Activated naive CD4-positive, alpha-beta T cell treated with anti-CD3 and anti-CD28 coated beads for 36 hours (primary cell): ENCODE results near the gene PLEKHS1. TPM values are rescaled to one million over a fixed set of nuclear protein-coding genes. Genes with fewer than 3 reads are reported as not detected.
"Not testable (repeated sequence)": the region's sequence is repeated elsewhere in the genome, so short reads cannot be mapped to it uniquely, and the experiment has no call there.

Experiments
- CTCF ChIA-PET: fragments of 350-600 bp; sonication (Branson Sonifier 250); formaldehyde crosslinking; loops from one replicate; lab custom pipeline; 2021; ENCODE audit warnings: antibody characterized with exemption; lab: Charles Lee
- DNase-seq: peaks from one replicate; pipeline ENCODE4 v3.0.0-alpha.2; 2020
- H3K27ac Mint-ChIP-seq: one replicate; pipeline ENCODE4 v1.8.0; 2021; ENCODE audit warnings: mild to moderate bottlenecking, mixed read lengths
- H3K27me3 Mint-ChIP-seq: one replicate; pipeline ENCODE4 v1.8.0; 2021; ENCODE audit warnings: low read depth, mixed read lengths
- H3K36me3 Mint-ChIP-seq: one replicate; pipeline ENCODE4 v1.8.0; 2021; ENCODE audit warnings: low read depth, mixed read lengths
- H3K4me1 Mint-ChIP-seq: one replicate; pipeline ENCODE4 v1.8.0; 2021; ENCODE audit warnings: low read depth, mixed read lengths
- H3K4me3 Mint-ChIP-seq: one replicate; pipeline ENCODE4 v1.8.0; 2021; ENCODE audit warnings: mild to moderate bottlenecking, moderate library complexity, mixed read lengths
- H3K9me3 Mint-ChIP-seq: one replicate; pipeline ENCODE4 v1.8.0; 2021; ENCODE audit warnings: mixed read lengths
- intact Hi-C: fragments of 100-400 bp; cut with micrococcal nuclease; formaldehyde crosslinking; loops from one replicate; pipeline ENCODE4 v1.15.1; 2023
- microRNA-seq: library from miRNA; unstranded; fragments of <30 nt; microRNA quantifications from one replicate; pipeline ENCODE4 v1.2.0, GENCODE V29; 2022; ENCODE audit warnings: borderline microRNAs expressed, borderline replicate concordance
- total RNA-seq, 2 experiments: library from RNA; stranded (reverse); gene quantifications; one replicate each; pipeline ENCODE4 v1.2.3, GENCODE V29; 2021

The PLEKHS1 gene
- total RNA-seq, 2 experiments from 2014 or later: not detected

DNA sequence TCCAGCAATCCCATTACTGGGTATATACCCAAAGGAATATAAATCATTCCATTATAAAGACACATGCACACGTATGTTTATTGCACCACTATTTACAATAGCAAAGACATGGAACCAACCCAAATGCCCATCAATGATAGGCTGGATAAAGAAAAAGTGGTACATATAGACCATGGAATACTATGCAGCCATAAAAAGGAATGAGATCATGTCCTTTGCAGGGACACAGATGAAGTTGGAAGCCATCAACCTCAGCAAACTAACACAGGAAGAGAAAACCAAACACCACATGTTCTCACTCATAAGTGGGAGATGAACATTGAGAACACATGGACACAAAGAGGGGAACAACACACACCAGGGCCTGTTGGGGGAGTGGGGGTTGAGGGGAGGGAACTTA lies 63.2 kb downstream of the PLEKHS1 start:
- not testable (repeated sequence) for H3K27ac Mint-ChIP-seq

GRCh38 chr10:113819989-113820388 lies 68.5 kb downstream of the PLEKHS1 start:
- H3K9me3 Mint-ChIP-seq: no peaks in the 10 kb centered on the region
- CTCF ChIA-PET: no interaction called here
- H3K27ac Mint-ChIP-seq: no peak overlapping the region
- intact Hi-C loops: no loop called here
- H3K27me3 Mint-ChIP-seq: peaks cover 4% of the 10 kb centered on the region
- DNase-seq: no peak
- no peaks in the 10 kb centered on the region for H3K36me3 Mint-ChIP-seq
- no peak overlapping the region for H3K4me3 Mint-ChIP-seq
- H3K4me1 Mint-ChIP-seq: no peaks in the 10 kb centered on the region

More for the DNA sequence above, 63.2 kb downstream of the PLEKHS1 start:
- H3K4me1 Mint-ChIP-seq, H3K4me3 Mint-ChIP-seq, intact Hi-C loops, DNase-seq, H3K36me3 Mint-ChIP-seq, CTCF ChIA-PET, H3K9me3 Mint-ChIP-seq: not testable (repeated sequence)
- H3K27me3 Mint-ChIP-seq: peaks cover 13% of the 10 kb centered on the region

GRCh38 chr10:113820507-113820906 lies 69.0 kb downstream of the PLEKHS1 start:
- H3K36me3 Mint-ChIP-seq: no peaks in the 10 kb centered on the region
- intact Hi-C loops: no loop called here
- no peaks in the 10 kb centered on the region for H3K9me3 Mint-ChIP-seq
- CTCF ChIA-PET: no interaction called here
- DNase-seq: no peak
- H3K27me3 Mint-ChIP-seq: peaks cover 4% of the 10 kb centered on the region
- H3K27ac Mint-ChIP-seq: no peak overlapping the region
- H3K4me1 Mint-ChIP-seq: no peaks in the 10 kb centered on the region
- no peak overlapping the region for H3K4me3 Mint-ChIP-seq

DNA sequence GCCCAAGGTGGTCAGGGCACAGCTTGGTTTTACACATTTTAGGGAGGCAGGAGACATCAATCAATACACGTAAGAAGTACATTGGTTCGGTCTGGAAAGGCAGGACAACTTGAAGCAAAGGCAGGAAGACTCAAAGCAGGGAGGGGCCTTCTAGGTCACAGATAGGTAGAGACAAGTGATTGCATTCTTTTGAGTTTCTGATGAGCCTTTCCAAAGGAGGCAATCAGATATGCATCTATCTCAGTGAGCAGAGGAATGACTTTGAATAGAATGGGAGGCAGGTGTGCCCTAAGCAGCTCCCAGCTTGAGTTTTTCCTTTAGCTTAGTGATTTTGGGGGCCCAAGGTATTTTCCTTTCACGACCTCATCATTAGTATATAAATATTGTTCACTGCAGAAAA lies 69.8 kb downstream of the PLEKHS1 start:
- H3K36me3 Mint-ChIP-seq, H3K27me3 Mint-ChIP-seq, DNase-seq, H3K4me3 Mint-ChIP-seq, CTCF ChIA-PET, H3K27ac Mint-ChIP-seq, H3K4me1 Mint-ChIP-seq, H3K9me3 Mint-ChIP-seq, intact Hi-C loops: not testable (repeated sequence)

- Mint-ChIP-seq H3K36me3 (no peaks in the 10 kb centered on the region), H3K27me3 (peaks cover 4% of the 10 kb centered on the region), H3K9me3 (no peaks in the 10 kb centered on the region), H3K4me1 (no peaks in the 10 kb centered on the region), H3K27ac (no peak overlapping the region), H3K4me3 (no peak overlapping the region)
- intact Hi-C loops: no loop called here
- no peak for DNase-seq
- CTCF ChIA-PET: no interaction called here
Measured at GRCh38 chr10:113822174-113822573, 70.7 kb downstream of the PLEKHS1 start.

DNA sequence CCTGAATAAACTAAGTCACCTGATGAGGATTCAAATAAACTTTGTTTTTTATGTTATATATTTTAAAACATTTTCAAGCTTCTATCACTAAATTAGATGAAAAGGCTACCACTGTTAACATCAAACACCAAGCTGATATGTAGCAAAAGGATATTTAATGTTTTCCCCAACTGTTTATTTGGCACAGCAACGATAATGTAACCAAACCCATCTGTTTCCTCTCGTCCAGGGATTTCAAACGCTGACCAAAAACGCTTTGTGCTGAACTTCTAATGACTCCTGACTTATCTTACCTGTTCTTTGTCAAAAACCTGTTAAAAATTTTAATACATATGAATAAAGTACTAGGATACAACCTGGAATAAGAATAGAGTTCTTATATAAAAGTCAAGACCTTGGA lies 71.9 kb downstream of the PLEKHS1 start:
- no peak overlapping the region for H3K27ac Mint-ChIP-seq
- no peak for DNase-seq
- no peaks in the 10 kb centered on the region for H3K36me3 Mint-ChIP-seq
- no peaks in the 10 kb centered on the region for H3K4me1 Mint-ChIP-seq
- no peaks in the 10 kb centered on the region for H3K9me3 Mint-ChIP-seq
- peaks cover 4% of the 10 kb centered on the region for H3K27me3 Mint-ChIP-seq
- H3K4me3 Mint-ChIP-seq: no peak overlapping the region
- CTCF ChIA-PET: no interaction called here
- intact Hi-C loops: no loop called here

DNA sequence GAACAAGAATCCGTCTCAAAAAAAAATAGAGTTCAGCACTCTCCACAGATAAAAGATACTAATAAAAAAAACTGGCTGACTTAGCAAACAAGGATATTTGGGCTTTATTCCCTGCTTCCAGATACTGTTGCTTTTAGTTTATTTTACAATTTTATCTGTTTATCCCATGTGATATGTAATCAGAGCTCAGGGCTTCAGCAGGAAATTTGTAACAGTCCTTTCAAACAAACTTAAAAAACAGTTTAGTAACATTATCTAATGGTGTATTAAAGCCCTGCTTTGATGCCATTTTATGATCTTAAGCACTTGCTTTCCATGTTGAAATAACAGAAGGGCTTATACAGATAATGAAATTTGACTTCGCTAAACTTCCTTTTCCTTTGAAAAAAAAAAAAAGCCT lies 74.3 kb downstream of the PLEKHS1 start:
- CTCF ChIA-PET: no interaction called here
- Mint-ChIP-seq H3K4me1 (no peaks in the 10 kb centered on the region), H3K27ac (no peak overlapping the region), H3K4me3 (no peak overlapping the region), H3K9me3 (no peaks in the 10 kb centered on the region), H3K27me3 (peaks cover 4% of the 10 kb centered on the region), H3K36me3 (no peaks in the 10 kb centered on the region)
- no peak for DNase-seq
- intact Hi-C loops: no loop called here

GRCh38 chr10:113828567-113828966 lies 77.1 kb downstream of the PLEKHS1 start:
- CTCF ChIA-PET, intact Hi-C loops, H3K9me3 Mint-ChIP-seq, H3K36me3 Mint-ChIP-seq, H3K27me3 Mint-ChIP-seq, DNase-seq, H3K27ac Mint-ChIP-seq, H3K4me3 Mint-ChIP-seq, H3K4me1 Mint-ChIP-seq: not testable (repeated sequence)

Small RNAs within 50 kb of the gene (microRNA-seq; reads per million reads assigned to microRNA genes)
- gene MIR4483: not detected

Other genes with a start within 250 kb of the PLEKHS1 start
- gene HABP2, start 198.6 kb upstream of the PLEKHS1 start, total RNA-seq: not detected
- gene NRAP, start 87.6 kb upstream of the PLEKHS1 start, total RNA-seq: not detected
- 1 to 10 TPM; 6.1 to 7.2 TPM for gene CASP7, start 71.8 kb upstream of the PLEKHS1 start, total RNA-seq
- 1 to 10 TPM; 8.1 to 8.7 TPM for gene DCLRE1A, start 102.4 kb downstream of the PLEKHS1 start, total RNA-seq
- 10 to 100 TPM; 12.6 to 13.9 TPM for gene NHLRC2, start 103.0 kb downstream of the PLEKHS1 start, total RNA-seq